ENCODE measurements around the gene ADRA2A.

The ADRA2A gene

GRCh38 chr10:111110771-111111170 lies 33.9 kb downstream of the ADRA2A start:
- no peak for DNase-seq

- DNase-seq: no peak
Measured at GRCh38 chr10:111112333-111112732, 35.5 kb downstream of the ADRA2A start.

GRCh38 chr10:111113238-111113960 lies 36.6 kb downstream of the ADRA2A start:
- no peak for DNase-seq

GRCh38 chr10:111113961-111114757 lies 37.3 kb downstream of the ADRA2A start:
- DNase-seq: no peak

GRCh38 chr10:111114758-111115500 lies 38.1 kb downstream of the ADRA2A start:
- DNase-seq: no peak

GRCh38 chr10:111116211-111116610 lies 39.4 kb downstream of the ADRA2A start:
- no peak for DNase-seq

- DNase-seq: no peak
Measured at GRCh38 chr10:111116762-111117445, 40.1 kb downstream of the ADRA2A start.

- no peak for DNase-seq
Measured at GRCh38 chr10:111117528-111118277, 40.9 kb downstream of the ADRA2A start.

- no peak for DNase-seq
Measured at GRCh38 chr10:111118758-111119157, 41.9 kb downstream of the ADRA2A start.

GRCh38 chr10:111119637-111120036 lies 42.8 kb downstream of the ADRA2A start:
- DNase-seq: no peak

GRCh38 chr10:111122127-111122526 lies 45.3 kb downstream of the ADRA2A start:
- no peak for DNase-seq

GRCh38 chr10:111123883-111124282 lies 47.1 kb downstream of the ADRA2A start:
- DNase-seq: no peak

GRCh38 chr10:111125102-111125501 lies 48.3 kb downstream of the ADRA2A start:
- DNase-seq: no peak

GRCh38 chr10:111126077-111126476 lies 49.2 kb downstream of the ADRA2A start:
- no peak for DNase-seq

- DNase-seq: no peak
Measured at GRCh38 chr10:111127081-111127848, 50.4 kb downstream of the ADRA2A start.

GRCh38 chr10:111128331-111129180 lies 51.7 kb downstream of the ADRA2A start:
- no peak for DNase-seq

GRCh38 chr10:111129363-111129762 lies 52.5 kb downstream of the ADRA2A start:
- DNase-seq: no peak

GRCh38 chr10:111130471-111130870 lies 53.6 kb downstream of the ADRA2A start:
- DNase-seq: no peak
